Caco-2 (cell line): ENCODE data around the gene REEP1. TPM values are rescaled to one million over a fixed set of nuclear protein-coding genes. Genes with fewer than 3 reads are reported as not detected.

Source experiments
- BruUV-seq: library from RNA; stranded (reverse); fragments of 400-500 nt; replicated peaks from 2 replicates; lab custom pipeline; 2021; lab: Mats Ljungman, UMichigan
- CTCF ChIA-PET: fragments of 300-600 bp; sonication (Branson Sonifier 250); formaldehyde crosslinking; loops from one replicate; lab custom pipeline; 2022; ENCODE audit warnings: antibody characterized with exemption; lab: Charles Lee
- POLR2A ChIA-PET: fragments of 300-600 bp; sonication (Branson Sonifier 250); formaldehyde crosslinking; loops from one replicate; lab custom pipeline; 2022; ENCODE audit warnings: antibody characterized with exemption; lab: Charles Lee
- DNase-seq, 2 experiments: peaks; one replicate each; pipeline versions ENCODE4 v3.0.0 to v3.0.0-alpha.2; 2020 to 2022
- H3K27me3 ChIP-seq: replicated peaks from 2 replicates; pipeline ENCODE4 v1.6.0; 2011; ENCODE audit warnings: low read length; ENCODE audit not compliant: control insufficient read depth, insufficient read depth
- H3K36me3 ChIP-seq: 2 replicates; pipeline ENCODE4 v1.5.1; 2011; ENCODE audit warnings: low read length; ENCODE audit not compliant: control insufficient read depth, insufficient read depth
- H3K4me1 ChIP-seq: fragments of 250-450 bp; sonication (Bioruptor Pico); 2 replicates; pipeline ENCODE4 v1.5.1; 2020; ENCODE audit warnings: mild to moderate bottlenecking
- H3K4me3 ChIP-seq: 2 replicates; pipeline ENCODE4 v1.5.1; 2011; ENCODE audit warnings: low read depth, mild to moderate bottlenecking, control low read depth, low read length
- H3K9me3 ChIP-seq: fragments of 250-450 bp; sonication (Bioruptor Pico); 2 replicates; pipeline ENCODE4 v1.5.1; 2020; ENCODE audit warnings: mild to moderate bottlenecking, moderate library complexity
- H3K27ac Mint-ChIP-seq: one replicate; pipeline ENCODE4 v1.8.0; 2022; ENCODE audit warnings: mixed read lengths; ENCODE audit not compliant: unreplicated experiment
- H3K27me3 Mint-ChIP-seq: one replicate; pipeline ENCODE4 v1.8.0; 2022; ENCODE audit warnings: mixed read lengths; ENCODE audit not compliant: insufficient read depth, unreplicated experiment
- H3K36me3 Mint-ChIP-seq: one replicate; pipeline ENCODE4 v1.8.0; 2022; ENCODE audit warnings: mild to moderate bottlenecking, mixed read lengths; ENCODE audit not compliant: insufficient read depth, unreplicated experiment
- H3K4me1 Mint-ChIP-seq: one replicate; pipeline ENCODE4 v1.8.0; 2022; ENCODE audit warnings: low read depth, mixed read lengths; ENCODE audit not compliant: unreplicated experiment
- H3K4me3 Mint-ChIP-seq: one replicate; pipeline ENCODE4 v1.8.0; 2022; ENCODE audit warnings: mild to moderate bottlenecking, moderate library complexity, mixed read lengths; ENCODE audit not compliant: unreplicated experiment
- H3K9me3 Mint-ChIP-seq: one replicate; pipeline ENCODE4 v1.8.0; 2022; ENCODE audit warnings: mixed read lengths; ENCODE audit not compliant: unreplicated experiment
- CTCF ChIP-seq, 2 experiments: fragments of 200-600 bp in 1 of 2; IDR thresholded peaks; 1 replicate in 1 of 2; 2 replicates in 1 of 2; pipeline versions ENCODE4 v1.5.1 to v1.8.0; 2011 to 2022; ENCODE audit warnings: antibody characterized with exemption in 1 of 2, control low read depth in 1 of 2, inconsistent platforms in 1 of 2, low read depth in 1 of 2, low read length in 1 of 2, mild to moderate bottlenecking in 1 of 2, moderate library complexity in 1 of 2; ENCODE audit not compliant: insufficient read depth in 1 of 2, severe bottlenecking in 1 of 2, unreplicated experiment in 1 of 2
- intact Hi-C: fragments of 100-400 bp; cut with micrococcal nuclease; formaldehyde crosslinking; loops from one replicate; pipeline ENCODE4 v1.10.0; 2022; ENCODE audit not compliant: unreplicated experiment
- total RNA-seq: library from RNA; stranded (reverse); gene quantifications from 2 replicates; pipeline ENCODE4 v1.2.3, GENCODE V29; 2022

REEP1 gene
- total RNA-seq, 1 experiment from 2014 or later, result 16.6 TPM

- peaks cover 16% of the 10 kb centered on the region for H3K4me1 Mint-ChIP-seq
- intact Hi-C loops, result no loop called here
- no peak for TF ChIP-seq CTCF (IDR thresholded peaks at IDR 0.05; ENCODE audit: insufficient read depth in 1 of 2, low read depth in 1 of 2, low read length in 1 of 2, severe bottlenecking in 1 of 2, unreplicated experiment in 1 of 2)
- H3K36me3 Mint-ChIP-seq, result no peaks in the 10 kb centered on the region
- peaks cover 3% of the 10 kb centered on the region for H3K27me3 Mint-ChIP-seq
- Histone ChIP-seq H3K27me3 (no peaks in the 10 kb centered on the region), H3K4me1 (peaks cover 9% of the 10 kb centered on the region), H3K4me3 (no peak overlapping the region), H3K9me3 (peaks cover 11% of the 10 kb centered on the region), H3K36me3 (no peaks in the 10 kb centered on the region)
- DNase-seq, result no peak
- no TSS peak for BruUV-seq
- H3K27ac Mint-ChIP-seq, result no peak overlapping the region
- CTCF ChIA-PET, result interaction anchor here (0.6 to 1.5 kb wide), 2 partner anchors 24 to 30 kb away, joined by 3 to 10 read pairs; no protein-coding TSS in a partner anchor
- H3K9me3 Mint-ChIP-seq, result no peaks in the 10 kb centered on the region
- POLR2A ChIA-PET, result no interaction called here
- no peak overlapping the region for H3K4me3 Mint-ChIP-seq
Measured at GRCh38 chr2:86338778-86339295, 1.4 kb upstream of the REEP1 start.

- Mint-ChIP-seq H3K27ac (no peak overlapping the region), H3K36me3 (no peaks in the 10 kb centered on the region), H3K4me1 (peaks cover 23% of the 10 kb centered on the region), H3K9me3 (no peaks in the 10 kb centered on the region), H3K4me3 (peak overlapping the region; percentile 87), H3K27me3 (peaks cover 3% of the 10 kb centered on the region)
- POLR2A ChIA-PET, result no interaction called here
- peaks cover 4% of the 10 kb centered on the region; the same call in 1 of the 2 replicates for H3K9me3 ChIP-seq
- H3K36me3 ChIP-seq, result no peaks in the 10 kb centered on the region
- no peaks in the 10 kb centered on the region for H3K27me3 ChIP-seq
- CTCF ChIA-PET, result interaction anchor here (0.7 to 1.5 kb wide), 5 partner anchors 32 to 116 kb away, joined by 3 to 6 read pairs (median 5); no protein-coding TSS in a partner anchor
- peaks cover 11% of the 10 kb centered on the region for H3K4me1 ChIP-seq
- peak overlapping the region; percentile 40 for H3K4me3 ChIP-seq
- peak in 1 of 2 experiments; percentile 5 for TF ChIP-seq CTCF (IDR thresholded peaks at IDR 0.05; ENCODE audit: insufficient read depth in 1 of 2, low read depth in 1 of 2, low read length in 1 of 2, severe bottlenecking in 1 of 2, unreplicated experiment in 1 of 2)
- peak in 1 of 2 experiments; percentile 40 for DNase-seq
- intact Hi-C loops, result loop anchor here (2.0 kb wide), 2 partner anchors 22 to 38 kb away; no protein-coding TSS in a partner anchor
- no TSS peak for BruUV-seq
Measured at GRCh38 chr2:86336675-86337243, 667 bp downstream of the REEP1 start.

GRCh38 chr2:86335865-86336674 lies 1.4 kb downstream of the REEP1 start:
- no peaks in the 10 kb centered on the region for H3K9me3 Mint-ChIP-seq
- no peak for TF ChIP-seq CTCF (IDR thresholded peaks at IDR 0.05; ENCODE audit: insufficient read depth in 1 of 2, low read depth in 1 of 2, low read length in 1 of 2, severe bottlenecking in 1 of 2, unreplicated experiment in 1 of 2)
- Histone ChIP-seq H3K9me3 (no peaks in the 10 kb centered on the region), H3K36me3 (no peaks in the 10 kb centered on the region), H3K4me3 (peak overlapping the region; percentile 40), H3K4me1 (peaks cover 17% of the 10 kb centered on the region), H3K27me3 (no peaks in the 10 kb centered on the region)
- H3K36me3 Mint-ChIP-seq, result no peaks in the 10 kb centered on the region
- H3K27me3 Mint-ChIP-seq, result peaks cover 3% of the 10 kb centered on the region
- ChIA-PET CTCF (interaction anchor here (0.6 to 1.2 kb wide), 4 partner anchors 32 to 115 kb away, joined by 3 to 6 read pairs (median 4); no protein-coding TSS in a partner anchor), POLR2A (no interaction called here)
- TSS peak; percentile 33 for BruUV-seq
- peak overlapping the region; percentile 87 for H3K4me3 Mint-ChIP-seq
- H3K27ac Mint-ChIP-seq, result no peak overlapping the region
- H3K4me1 Mint-ChIP-seq, result peaks cover 30% of the 10 kb centered on the region
- no peak for DNase-seq
- intact Hi-C loops, result loop anchor here (2.0 kb wide), 2 partner anchors 23 to 37 kb away; no protein-coding TSS in a partner anchor
